Left ventricle myocardium inferior (tissue), 1 donor: ENCODE data around the gene BAZ1B. TPM values are rescaled to one million over a fixed set of nuclear protein-coding genes. Genes with fewer than 3 reads are reported as not detected.
"Not testable (repeated sequence)": the region's sequence is repeated elsewhere in the genome, so short reads cannot be mapped to it uniquely, and the experiment has no call there.

Experiments
- DNase-seq: peaks from one replicate; pipeline ENCODE4 v3.0.0-alpha.2; 2020
- H3K27ac ChIP-seq: fragments of 200-600 bp; replicated peaks from 2 replicates; pipeline ENCODE4 v1.8.0; 2021
- H3K27me3 ChIP-seq: fragments of 200-600 bp; 2 replicates; pipeline ENCODE4 v1.8.0; 2021; ENCODE audit warnings: low read depth
- H3K36me3 ChIP-seq: fragments of 200-600 bp; 2 replicates; pipeline ENCODE4 v1.8.0; 2021
- H3K4me1 ChIP-seq: fragments of 200-600 bp; 2 replicates; pipeline ENCODE4 v1.8.0; 2021
- H3K4me3 ChIP-seq: fragments of 200-600 bp; 2 replicates; pipeline ENCODE4 v1.8.0; 2021; ENCODE audit warnings: mild to moderate bottlenecking, moderate library complexity
- H3K9me3 ChIP-seq: fragments of 200-600 bp; replicated peaks from 2 replicates; pipeline ENCODE4 v1.8.0; 2021
- CTCF ChIP-seq: fragments of 200-600 bp; IDR thresholded peaks from 2 replicates; pipeline ENCODE4 v1.8.0; 2021; ENCODE audit warnings: antibody characterized with exemption, mild to moderate bottlenecking, borderline replicate concordance
- intact Hi-C: fragments of 100-400 bp; cut with micrococcal nuclease; formaldehyde crosslinking; loops from one replicate; pipeline ENCODE4 v1.11.0; 2022
- total RNA-seq: library from RNA; stranded (reverse); fragmentation: NEBNext Ultra II Directional; extraction: Animal tissue kit (Norgen Biotek cat#: 25700); gene quantifications from one replicate; pipeline ENCODE4 v1.2.1, GENCODE V29; 2021
- donor health status: DM: no; HTN: yes; CAD: no; lungs with severe emphysema.

Gene BAZ1B
- total RNA-seq, 1 donor from 2014 or later: 38.9 TPM

DNA sequence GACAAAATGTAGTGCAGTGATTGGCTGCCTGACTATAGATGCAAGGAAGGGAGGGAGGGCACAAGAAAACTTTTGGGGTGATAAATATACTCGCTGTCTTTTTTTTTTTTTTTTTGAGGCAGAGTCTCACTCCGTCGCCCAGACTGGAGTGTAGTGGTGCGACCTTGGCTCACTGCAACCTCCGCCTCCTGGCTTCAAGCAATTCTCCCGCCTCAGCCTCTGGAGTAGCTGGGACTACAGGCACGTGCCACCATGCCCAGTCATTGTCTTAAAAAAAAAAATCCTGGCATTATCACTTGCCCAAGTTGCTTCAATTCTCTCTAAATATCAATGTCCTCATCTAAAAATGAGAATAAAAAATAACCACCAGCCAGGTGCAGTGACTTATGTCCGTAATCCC, 96.1 kb downstream of the BAZ1B start:
- DNase-seq: no peak
- Histone ChIP-seq H3K27me3 (peaks cover 44% of the 10 kb centered on the region), H3K4me3 (no peak overlapping the region), H3K9me3 (no peaks in the 10 kb centered on the region), H3K36me3 (no peaks in the 10 kb centered on the region), H3K27ac (no peak overlapping the region), H3K4me1 (peaks cover 7% of the 10 kb centered on the region)
- intact Hi-C loops: no loop called here
- TF ChIP-seq CTCF: no peak

- no peak for TF ChIP-seq CTCF
- DNase-seq: no peak
These were observed 96.6 kb downstream of the BAZ1B start for GRCh38 chr7:73425356-73425983.

GRCh38 chr7:73424489-73424885, 97.6 kb downstream of the BAZ1B start:
- peak overlapping the region; percentile 22 for H3K27ac ChIP-seq
- H3K27me3 ChIP-seq: peaks cover 32% of the 10 kb centered on the region
- no peaks in the 10 kb centered on the region for H3K9me3 ChIP-seq
- H3K4me1 ChIP-seq: peaks cover 7% of the 10 kb centered on the region
- no peak for TF ChIP-seq CTCF
- no peaks in the 10 kb centered on the region for H3K36me3 ChIP-seq
- intact Hi-C loops: no loop called here
- DNase-seq: no peak
- peak overlapping the region; percentile 58 for H3K4me3 ChIP-seq

More at GRCh38 chr7:73425356-73425983, 96.6 kb downstream of the BAZ1B start:
- no peaks in the 10 kb centered on the region for H3K9me3 ChIP-seq
- peaks cover 39% of the 10 kb centered on the region for H3K27me3 ChIP-seq
- no peak overlapping the region for H3K4me3 ChIP-seq
- H3K27ac ChIP-seq: no peak overlapping the region
- H3K36me3 ChIP-seq: no peaks in the 10 kb centered on the region
- intact Hi-C loops: no loop called here
- H3K4me1 ChIP-seq: peaks cover 7% of the 10 kb centered on the region

DNA sequence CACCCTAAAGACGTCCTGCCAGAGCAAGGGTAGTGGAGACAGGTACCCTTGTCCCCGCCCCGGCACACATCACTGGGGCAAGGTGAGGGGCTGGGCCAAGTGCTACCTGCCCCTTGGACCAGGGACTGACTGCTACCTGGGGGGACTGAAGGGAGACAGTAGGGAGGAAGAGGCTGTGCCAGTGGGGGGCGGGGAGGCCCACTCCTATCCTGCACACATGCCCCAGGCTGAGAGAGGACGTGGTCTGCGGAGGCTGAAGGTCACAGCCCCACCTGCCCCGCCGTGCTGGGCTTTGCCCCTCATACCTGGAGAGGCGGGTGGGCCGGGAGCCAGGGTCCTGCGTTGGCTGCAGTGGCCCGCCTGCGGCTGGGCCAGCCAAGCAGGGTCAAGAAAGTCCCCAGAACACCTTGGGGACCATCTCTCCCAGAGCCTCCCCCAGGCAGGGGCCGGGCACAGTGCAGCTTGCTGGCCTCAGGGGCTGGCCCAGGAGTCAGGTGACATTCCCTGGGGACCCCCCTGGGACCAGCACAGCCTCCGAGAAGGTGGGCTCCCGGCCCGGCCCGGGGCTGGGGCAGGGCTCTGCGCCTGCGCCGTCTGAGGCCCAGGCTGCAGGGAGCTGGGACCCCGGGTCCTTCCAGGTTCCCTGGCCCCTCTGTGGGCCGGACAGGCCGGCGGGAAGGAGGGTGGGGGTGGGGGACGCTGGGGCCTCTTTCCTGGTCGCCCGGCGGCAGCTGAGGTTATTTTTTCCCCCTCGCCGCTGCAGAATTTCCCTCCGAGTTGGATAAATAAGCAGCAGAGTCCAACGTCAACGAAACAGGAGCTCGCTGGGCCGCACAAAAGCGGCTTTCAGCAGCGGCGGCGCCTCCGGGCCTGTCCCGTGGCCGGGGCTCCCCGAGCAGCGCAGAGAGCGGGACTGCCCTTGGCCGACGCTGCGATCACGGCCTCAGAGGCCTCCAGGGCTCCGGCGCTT, 98.3 kb downstream of the BAZ1B start:
- peaks cover 25% of the 10 kb centered on the region for H3K27me3 ChIP-seq
- peaks cover 7% of the 10 kb centered on the region for H3K4me1 ChIP-seq
- peak overlapping the region; percentile 22 for H3K27ac ChIP-seq
- peak overlapping the region; percentile 58 for H3K4me3 ChIP-seq
- intact Hi-C loops: no loop called here
- H3K36me3 ChIP-seq: no peaks in the 10 kb centered on the region
- no peak for DNase-seq
- H3K9me3 ChIP-seq: no peaks in the 10 kb centered on the region
- no peak for TF ChIP-seq CTCF

DNA sequence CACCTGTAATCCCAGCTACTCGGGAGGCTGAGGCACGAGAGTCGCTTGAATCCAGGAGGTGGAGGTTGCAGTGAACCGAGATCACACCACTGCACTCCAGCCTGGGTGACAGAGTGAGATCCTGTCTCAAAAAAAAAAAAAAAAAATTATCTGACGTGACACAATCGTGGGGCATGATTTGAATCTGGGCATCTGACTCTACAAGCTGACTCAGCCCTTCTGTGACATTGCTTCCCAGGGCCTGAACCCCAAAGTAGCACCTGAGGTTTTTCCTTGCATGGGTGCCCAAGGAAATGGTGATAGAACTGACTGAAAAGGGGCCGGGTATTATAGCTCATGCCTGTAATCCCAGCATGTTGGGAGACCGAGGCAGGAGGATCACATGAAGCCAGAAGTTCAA, 101.5 kb downstream of the BAZ1B start:
- H3K4me1 ChIP-seq, H3K9me3 ChIP-seq, H3K36me3 ChIP-seq, intact Hi-C loops, H3K27ac ChIP-seq, H3K4me3 ChIP-seq, H3K27me3 ChIP-seq, DNase-seq: not testable (repeated sequence)

DNA sequence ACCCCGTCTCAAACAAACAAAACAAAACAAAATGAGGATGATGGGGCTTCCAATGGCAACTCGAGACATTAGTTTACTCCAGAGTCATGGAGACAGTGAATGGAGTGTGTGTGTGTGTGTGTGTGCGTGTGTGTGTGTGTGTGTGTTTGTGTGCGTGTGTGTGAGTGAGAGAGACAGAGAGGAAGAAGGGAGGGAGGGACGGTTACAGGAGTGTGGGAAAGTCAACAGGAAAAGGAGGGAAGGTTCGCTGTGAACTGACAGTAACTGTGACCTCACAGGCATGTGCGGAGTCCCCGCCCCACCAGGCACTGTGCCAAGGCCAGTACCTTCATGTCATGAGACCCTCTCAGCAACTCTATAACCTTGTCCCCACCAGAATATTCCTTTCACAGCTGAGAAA, 102.1 kb downstream of the BAZ1B start:
- H3K4me1 ChIP-seq, DNase-seq, H3K27ac ChIP-seq, H3K27me3 ChIP-seq, H3K36me3 ChIP-seq, H3K9me3 ChIP-seq, intact Hi-C loops, H3K4me3 ChIP-seq: not testable (repeated sequence)
